A204.1 (cell line): Measurements from ENCODE around the gene SLC16A6.
"Not testable (repeated sequence)": the region's sequence is repeated elsewhere in the genome, so short reads cannot be mapped to it uniquely, and the experiment has no call there.

ENCODE experiments used
- FAIRE-seq: peaks from 2 replicates; lab custom pipeline; 2012; peaks lifted over from hg19 to GRCh38; lab: Jason Lieb, UNC

Gene SLC16A6

DNA sequence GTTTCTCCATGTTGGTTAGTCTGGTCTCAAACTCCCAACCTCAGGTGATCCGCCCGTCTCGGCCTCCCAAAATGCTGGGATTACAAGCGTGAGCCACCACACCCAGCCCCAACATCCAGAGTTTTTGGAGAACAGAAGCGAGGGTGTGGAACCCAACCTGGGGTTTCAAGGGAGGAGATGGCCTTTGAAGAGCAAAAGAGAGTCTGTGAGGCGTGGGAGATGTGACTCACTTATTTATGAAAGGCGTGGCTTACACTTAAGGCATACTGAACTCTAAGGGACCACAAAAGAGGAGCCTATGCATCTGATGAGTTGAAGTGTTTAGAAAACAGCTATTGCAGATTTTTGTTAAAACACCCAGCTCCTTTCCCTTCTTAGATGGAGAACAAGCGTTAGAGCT is 19.2 kb upstream of the SLC16A6 start:
- no peak for FAIRE-seq

GRCh38 chr17:68309066-68309670 is 18.2 kb upstream of the SLC16A6 start:
- FAIRE-seq = not testable (repeated sequence)

- FAIRE-seq = not testable (repeated sequence)
These were observed 17.6 kb upstream of the SLC16A6 start for GRCh38 chr17:68308486-68308885.

DNA sequence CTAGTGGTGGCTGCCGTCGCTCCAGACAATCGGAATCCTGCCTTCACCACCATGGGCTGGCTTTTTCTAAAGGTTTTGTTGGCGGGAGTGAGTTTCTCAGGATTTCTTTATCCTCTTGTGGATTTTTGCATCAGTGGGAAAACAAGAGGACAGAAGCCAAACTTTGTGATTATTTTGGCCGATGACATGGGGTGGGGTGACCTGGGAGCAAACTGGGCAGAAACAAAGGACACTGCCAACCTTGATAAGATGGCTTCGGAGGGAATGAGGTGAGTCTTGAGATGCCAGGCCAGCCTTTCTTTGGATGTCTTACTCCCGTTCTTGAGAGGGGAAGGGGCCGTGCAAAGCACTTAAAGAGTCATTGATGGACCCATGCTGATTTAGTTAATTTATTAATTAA is 16.5 kb upstream of the SLC16A6 start:
- no peak for FAIRE-seq

- no peak for FAIRE-seq
These were observed 15.9 kb upstream of the SLC16A6 start for GRCh38 chr17:68306819-68307218.

DNA sequence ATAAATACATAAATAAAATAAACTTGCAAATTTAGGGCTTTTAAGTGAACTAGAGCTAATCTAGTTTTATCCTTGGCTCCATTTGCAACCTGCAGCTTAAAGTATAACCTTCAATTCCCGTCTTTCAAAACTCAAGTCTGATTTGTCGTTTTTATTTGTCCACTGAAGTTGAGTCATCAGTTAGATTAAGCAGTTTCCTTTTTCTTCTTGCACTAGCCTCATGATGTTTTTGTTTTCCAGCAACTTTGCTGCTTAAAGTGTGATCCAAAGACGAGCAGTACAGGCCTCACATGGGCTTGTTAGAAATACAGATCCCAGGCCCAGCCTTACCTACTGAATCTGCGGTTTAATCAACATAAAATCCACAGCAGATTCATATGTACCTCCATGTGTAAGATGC is 14.2 kb upstream of the SLC16A6 start:
- no peak for FAIRE-seq

- FAIRE-seq = no peak
These were observed 13.8 kb upstream of the SLC16A6 start for GRCh38 chr17:68304706-68305105.

DNA sequence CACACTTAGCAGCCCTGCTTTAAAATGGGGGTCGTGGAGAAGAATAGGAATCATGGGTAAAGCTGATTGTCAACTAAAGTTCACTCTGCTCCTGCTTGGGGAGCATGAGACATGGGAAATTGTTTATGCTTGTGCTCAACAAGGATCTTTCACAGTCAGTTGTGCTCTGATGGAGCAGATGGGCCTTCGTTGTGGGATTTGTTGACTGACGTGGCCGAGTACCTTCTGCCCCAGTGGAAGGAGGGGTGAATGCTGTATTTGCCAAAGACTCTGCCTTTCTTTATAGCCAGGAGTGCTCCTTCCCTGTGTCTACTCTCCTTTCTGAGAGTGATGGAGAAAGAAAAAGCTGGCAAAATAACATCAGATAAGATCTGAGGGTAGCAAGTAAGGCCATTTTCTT is 11.7 kb upstream of the SLC16A6 start:
- no peak for FAIRE-seq

- FAIRE-seq = no peak
These were observed 11.2 kb upstream of the SLC16A6 start for GRCh38 chr17:68302066-68302564.

DNA sequence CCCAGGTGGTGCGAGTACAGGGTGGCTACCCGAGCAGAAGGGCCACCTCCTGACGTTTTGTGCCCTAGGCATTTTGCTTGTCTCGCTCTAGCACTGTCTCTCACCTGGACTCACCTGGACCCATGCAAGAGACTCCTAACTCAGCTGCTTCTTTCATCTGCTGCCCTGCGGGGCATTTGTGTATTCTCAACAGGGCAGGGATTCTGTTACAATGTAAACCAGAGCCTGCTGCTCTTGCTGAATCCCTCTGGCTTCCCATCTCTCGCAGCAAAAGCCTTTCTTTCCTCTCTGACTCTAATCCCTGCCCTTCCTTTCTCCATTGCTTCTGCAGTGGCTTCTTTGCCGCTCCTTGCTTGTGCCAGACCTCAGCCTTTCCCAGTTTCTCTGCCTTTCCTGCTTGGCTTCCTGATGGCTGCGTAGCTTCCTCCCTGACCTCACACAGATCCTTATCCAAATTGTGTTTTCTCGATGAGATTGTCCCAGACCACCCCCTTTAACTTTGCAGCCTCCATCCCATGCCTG is 10.6 kb upstream of the SLC16A6 start:
- FAIRE-seq = no peak

GRCh38 chr17:68299817-68300216 is 8.9 kb upstream of the SLC16A6 start:
- FAIRE-seq = no peak

DNA sequence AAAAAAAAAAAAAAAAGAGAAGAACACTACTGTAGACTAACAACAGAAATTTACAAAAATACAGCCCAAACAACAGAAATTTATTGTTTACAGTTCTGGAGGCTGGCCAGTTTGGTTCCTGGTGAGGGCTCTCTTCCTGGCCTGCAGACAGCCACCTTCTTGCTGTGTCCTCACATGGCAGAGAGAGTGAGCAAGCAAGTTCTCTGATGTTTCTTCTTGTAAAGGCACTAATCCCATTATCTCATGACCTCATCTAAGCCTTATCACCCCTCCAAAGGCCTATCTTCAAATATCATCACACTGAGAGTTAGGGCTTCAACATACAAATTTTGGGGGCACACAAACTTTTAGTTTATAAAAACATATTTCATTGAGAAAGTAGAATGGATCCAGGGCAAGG is 7.7 kb upstream of the SLC16A6 start:
- no peak for FAIRE-seq

- FAIRE-seq = no peak
These were observed 6.3 kb upstream of the SLC16A6 start for GRCh38 chr17:68297195-68297594.

- no peak for FAIRE-seq
These were observed 5.6 kb upstream of the SLC16A6 start for GRCh38 chr17:68296217-68297191.

GRCh38 chr17:68295086-68295485 is 4.2 kb upstream of the SLC16A6 start:
- no peak for FAIRE-seq

DNA sequence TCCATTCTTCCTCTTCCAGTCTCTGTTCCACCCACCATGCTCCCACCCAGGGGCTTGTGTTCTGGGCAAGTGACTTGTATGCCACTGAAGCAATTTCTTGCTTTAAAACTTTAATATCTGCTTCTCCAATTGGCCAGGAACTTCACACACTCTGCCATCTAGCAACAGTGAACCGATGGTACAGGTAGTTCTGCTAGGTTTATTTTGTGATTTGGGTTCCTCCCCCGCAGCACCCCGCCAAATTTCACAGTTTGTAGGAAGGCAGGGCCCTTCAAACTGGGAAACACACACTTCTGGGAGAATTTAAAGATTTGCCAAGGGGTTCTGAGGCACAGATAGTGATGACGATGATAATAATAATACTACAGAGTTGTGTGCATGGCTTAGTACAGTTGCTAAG is 3.7 kb upstream of the SLC16A6 start:
- no peak for FAIRE-seq

DNA sequence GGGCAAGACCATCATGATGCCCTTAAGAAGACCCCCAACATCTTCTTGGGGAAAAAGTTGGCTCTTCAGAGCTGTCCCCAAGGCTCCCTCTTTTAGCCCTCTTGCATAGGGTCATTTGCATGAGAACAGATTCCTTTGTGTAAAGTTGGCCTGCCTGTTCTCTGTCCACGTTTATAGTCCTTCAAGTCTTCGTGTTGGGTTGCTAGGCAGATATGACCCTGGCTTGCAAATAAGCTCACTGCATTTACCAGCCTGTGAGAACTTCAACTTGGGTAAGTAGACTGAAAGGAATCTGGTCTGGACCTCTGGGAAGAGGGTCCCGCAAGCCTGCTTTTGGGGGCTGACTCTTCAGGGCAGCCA is 3.2 kb upstream of the SLC16A6 start:
- no peak for FAIRE-seq

DNA sequence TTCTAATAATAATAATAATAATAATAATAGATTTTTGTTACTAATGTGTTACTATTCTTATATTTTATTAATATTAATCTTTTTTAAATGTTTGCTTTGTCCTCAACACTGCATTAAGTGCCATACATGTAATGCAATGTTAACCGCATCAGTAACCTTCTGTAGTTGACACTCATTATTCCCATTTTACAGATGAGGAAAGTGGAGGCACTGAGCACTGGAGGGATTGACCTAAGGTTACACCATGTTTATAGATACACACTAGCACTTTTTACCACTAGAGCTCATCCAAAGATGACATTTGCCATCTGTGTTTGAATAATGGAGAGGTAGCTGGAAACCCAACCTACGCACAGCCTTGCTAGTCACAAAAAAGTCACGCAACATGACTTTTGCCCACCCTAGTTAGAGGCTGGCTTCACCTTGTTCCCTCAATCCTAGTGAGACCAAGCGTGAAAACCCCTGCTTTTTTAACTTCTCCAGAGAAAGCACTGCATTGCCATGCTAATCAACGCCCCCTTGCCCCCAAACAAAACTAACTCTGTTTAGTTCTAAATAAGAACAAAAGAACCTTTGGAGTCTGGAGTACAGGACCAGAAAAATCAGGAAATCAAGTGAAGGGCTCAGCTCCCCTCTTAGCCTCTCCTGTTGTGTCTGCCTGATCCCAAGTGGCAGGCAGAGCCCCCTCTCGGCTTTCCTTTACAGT is 2.7 kb upstream of the SLC16A6 start:
- no peak for FAIRE-seq

GRCh38 chr17:68292689-68293040 is 1.7 kb upstream of the SLC16A6 start:
- no peak for FAIRE-seq

DNA sequence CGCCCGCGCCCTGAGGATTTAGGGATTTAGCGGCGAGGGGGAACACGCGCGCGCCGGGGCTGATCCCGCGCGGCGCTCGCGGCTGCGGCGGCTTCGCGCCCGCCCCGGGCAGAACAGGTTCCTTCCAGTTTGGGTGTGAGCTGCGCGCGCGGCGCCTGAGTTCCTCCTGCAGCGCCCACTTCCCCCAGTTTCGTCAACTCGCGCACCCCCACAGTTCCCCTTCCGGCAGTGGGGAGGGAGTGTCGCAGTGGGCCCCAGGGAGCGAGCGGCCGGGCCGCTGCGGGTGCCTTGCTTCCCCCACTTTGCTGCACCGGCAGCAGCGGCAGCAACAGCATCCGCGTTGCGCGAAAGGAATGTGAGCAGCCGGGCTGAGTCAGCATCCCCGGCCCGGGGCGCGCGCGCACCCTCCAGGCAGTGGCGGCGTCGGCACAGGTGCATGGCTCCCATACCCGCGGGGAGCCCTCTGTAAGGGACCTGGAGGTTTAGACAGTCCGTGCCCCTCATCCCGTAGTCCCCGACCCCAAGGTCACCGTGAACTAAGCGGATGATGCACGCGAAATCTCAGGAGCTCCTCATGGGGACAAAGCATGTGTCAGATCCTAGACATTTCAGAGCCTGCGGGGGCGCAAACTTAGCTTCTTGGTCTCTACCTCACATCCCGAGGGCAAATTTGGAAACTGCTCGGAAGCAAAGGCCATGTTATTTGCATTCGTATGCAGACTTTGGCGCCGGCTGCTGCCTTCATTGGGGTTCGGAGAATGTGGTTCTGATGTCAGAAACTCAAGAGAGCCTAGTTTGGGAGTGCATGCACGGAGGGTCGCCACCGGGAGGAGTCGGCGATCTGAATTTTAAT is 1.1 kb upstream of the SLC16A6 start:
- no peak for FAIRE-seq

DNA sequence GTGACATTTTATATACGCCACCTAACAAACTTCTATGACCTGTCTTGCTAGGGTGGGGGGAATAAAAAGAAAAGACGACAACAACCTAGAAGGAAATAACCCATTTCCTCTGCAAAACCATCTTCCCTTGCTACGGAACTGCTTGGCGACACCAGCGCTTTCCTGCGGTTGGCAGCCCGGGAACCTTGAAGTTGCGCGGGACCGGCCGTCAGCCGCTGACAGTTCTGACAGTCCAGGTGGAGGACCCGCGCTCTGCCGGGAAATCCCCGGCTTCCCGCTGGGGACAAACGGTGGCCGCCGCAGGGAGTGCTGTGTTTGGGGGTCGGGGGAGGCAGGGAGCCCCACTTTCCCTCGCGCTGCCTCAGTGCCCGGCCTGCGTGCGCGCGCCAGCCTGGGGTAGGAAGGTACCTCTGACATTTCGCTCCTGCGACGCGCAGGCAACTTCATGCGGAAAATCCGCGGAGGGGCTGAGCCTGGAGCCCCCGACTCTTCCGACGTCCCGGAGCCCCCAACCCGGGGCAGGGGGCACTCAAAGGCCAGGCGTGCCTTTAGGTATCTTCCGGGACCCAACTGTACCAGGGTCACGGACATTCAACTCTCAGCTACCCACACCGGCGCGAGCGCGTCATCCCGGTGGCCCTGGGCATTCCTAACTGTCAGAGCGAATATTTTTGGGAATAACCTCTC is 516 bp downstream of the SLC16A6 start:
- no peak for FAIRE-seq
